ENCODE measurements around the gene OSBPL9. TPM values are rescaled to one million over a fixed set of nuclear protein-coding genes. Genes with fewer than 3 reads are reported as not detected.
"Not testable (repeated sequence)": the region's sequence is repeated elsewhere in the genome, so short reads cannot be mapped to it uniquely, and the experiment has no call there.

OSBPL9 gene
- total and polyA plus RNA-seq, 7 donors: 31.8 to 81.5 (median 49.7) TPM

- Histone ChIP-seq H3K4me1 (no peaks in the 10 kb centered on the region), H3K4me3 (no peak overlapping the region), H3K27me3 (no peaks in the 10 kb centered on the region), H3K9me3 (no peaks in the 10 kb centered on the region), H3K36me3 (peaks cover 0 to 97% (median 20%) of the 10 kb centered on the region in 4 donors), H3K27ac (no peak overlapping the region)
- 95 to 100% methylated on average over 1 of the region's 1 CpG for WGBS, 2 donors
- intact Hi-C loops (cut with DNase I): no loop called here
- TF ChIP-seq EP300 (IDR thresholded peaks at IDR 0.05): no peak
- no peak for TF ChIP-seq POLR2AphosphoS5 (IDR thresholded peaks at IDR 0.05)
- TF ChIP-seq CTCF (IDR thresholded peaks at IDR 0.05): no peak
- TF ChIP-seq POLR2A (IDR thresholded peaks at IDR 0.05): no peak
- no peak for DNase-seq
Observed at GRCh38 chr1:51814513-51814912, 197.6 kb downstream of the OSBPL9 start.

DNA sequence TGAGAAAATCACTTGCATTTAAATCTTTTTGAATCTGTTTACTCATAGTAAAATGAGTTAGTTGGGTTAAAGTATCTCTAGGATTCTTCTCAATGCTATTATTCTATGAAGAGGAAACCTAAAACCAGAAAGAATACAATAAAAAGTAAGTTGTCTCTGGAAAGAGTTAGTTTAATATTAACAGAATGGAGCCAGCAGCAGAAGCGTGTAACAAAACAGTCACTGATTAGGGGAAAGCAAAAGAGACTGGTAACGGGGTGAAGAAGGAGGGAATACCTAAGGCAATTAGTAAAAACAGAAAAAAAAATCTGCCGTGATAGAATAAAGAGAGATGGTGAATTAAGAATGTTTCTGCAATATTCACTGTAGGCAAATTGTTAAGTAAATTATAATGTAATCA lies 201.6 kb downstream of the OSBPL9 start:
- Histone ChIP-seq H3K36me3 (peaks cover 0 to 97% (median 17%) of the 10 kb centered on the region in 4 donors), H3K4me3 (no peak overlapping the region), H3K4me1 (no peaks in the 10 kb centered on the region), H3K9me3 (no peaks in the 10 kb centered on the region), H3K27me3 (no peaks in the 10 kb centered on the region), H3K27ac (no peak overlapping the region)
- intact Hi-C loops (cut with DNase I): no loop called here
- DNase-seq: no peak
- TF ChIP-seq POLR2AphosphoS5 (IDR thresholded peaks at IDR 0.05): no peak
- TF ChIP-seq CTCF (IDR thresholded peaks at IDR 0.05): no peak
- TF ChIP-seq EP300 (IDR thresholded peaks at IDR 0.05): no peak
- TF ChIP-seq POLR2A (IDR thresholded peaks at IDR 0.05): no peak
- 32 to 70% methylated on average over 3 of the region's 3 CpGs for WGBS, 2 donors

DNA sequence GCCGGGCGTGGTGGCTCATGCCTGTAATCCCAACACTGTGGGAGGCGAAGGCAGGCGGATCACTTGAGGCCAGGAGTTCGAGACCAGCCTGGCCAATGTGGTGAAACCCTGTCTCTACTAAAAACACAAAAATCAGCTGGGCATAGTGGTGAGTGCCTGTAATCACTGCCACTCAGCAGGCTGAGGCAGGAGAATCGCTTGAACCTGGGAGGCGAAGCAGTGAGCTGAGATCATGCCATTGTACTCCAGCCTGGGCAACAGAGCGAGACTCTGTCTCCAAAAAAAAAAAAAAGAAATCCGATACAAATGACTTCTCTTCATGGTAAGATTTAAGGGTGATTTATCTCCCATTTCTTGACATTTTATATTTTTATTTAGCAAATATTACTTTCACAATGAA lies 202.1 kb downstream of the OSBPL9 start:
- H3K4me1 ChIP-seq; H3K9me3 ChIP-seq; intact Hi-C loops (cut with DNase I); H3K27me3 ChIP-seq; H3K27ac ChIP-seq; H3K4me3 ChIP-seq; DNase-seq: not testable (repeated sequence)
- WGBS, 2 donors: 93 to 96% methylated on average over 9 of the region's 9 CpGs
- peaks cover 0 to 96% (median 11%) of the 10 kb centered on the region in 4 donors for H3K36me3 ChIP-seq

DNA sequence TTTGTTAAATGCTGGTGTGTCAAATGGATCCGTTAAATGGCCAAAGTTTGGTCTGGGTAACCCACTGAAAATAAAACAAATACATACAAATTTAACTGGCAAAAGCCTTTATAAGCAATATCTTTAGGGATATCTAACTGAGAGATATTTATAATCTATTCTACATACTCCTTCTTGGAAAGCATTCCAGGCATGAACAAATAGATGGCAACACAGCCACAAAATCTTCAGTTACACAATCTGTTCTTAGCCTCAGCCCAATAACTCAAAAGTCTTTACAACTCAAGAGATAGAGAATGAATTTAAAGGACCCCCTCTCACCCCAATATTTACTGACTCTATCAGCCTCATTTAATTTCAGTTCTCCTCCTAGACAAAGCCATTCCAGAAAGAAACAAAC lies 202.9 kb downstream of the OSBPL9 start:
- TF ChIP-seq EP300 (IDR thresholded peaks at IDR 0.05) (no peak), CTCF (IDR thresholded peaks at IDR 0.05) (no peak), POLR2A (IDR thresholded peaks at IDR 0.05) (no peak), POLR2AphosphoS5 (IDR thresholded peaks at IDR 0.05) (no peak)
- intact Hi-C loops (cut with DNase I): no loop called here
- 96 to 100% methylated on average over 1 of the region's 1 CpG for WGBS, 2 donors
- no peak for DNase-seq
- Histone ChIP-seq H3K27me3 (no peaks in the 10 kb centered on the region), H3K9me3 (no peaks in the 10 kb centered on the region), H3K4me1 (no peaks in the 10 kb centered on the region), H3K4me3 (no peak overlapping the region), H3K27ac (no peak overlapping the region), H3K36me3 (peaks cover 0 to 95% (median 8%) of the 10 kb centered on the region in 4 donors)

- Histone ChIP-seq H3K27me3 (no peaks in the 10 kb centered on the region), H3K9me3 (no peaks in the 10 kb centered on the region), H3K4me3 (no peak overlapping the region), H3K36me3 (peaks cover 0 to 82% (median 6%) of the 10 kb centered on the region in 4 donors), H3K4me1 (no peaks in the 10 kb centered on the region), H3K27ac (no peak overlapping the region)
- 93 to 99% methylated on average over 2 of the region's 2 CpGs for WGBS, 2 donors
- TF ChIP-seq POLR2A (IDR thresholded peaks at IDR 0.05) (no peak), EP300 (IDR thresholded peaks at IDR 0.05) (no peak), CTCF (IDR thresholded peaks at IDR 0.05) (no peak), POLR2AphosphoS5 (IDR thresholded peaks at IDR 0.05) (no peak)
- intact Hi-C loops (cut with DNase I): no loop called here
- no peak for DNase-seq
Observed at GRCh38 chr1:51829058-51829457, 212.2 kb downstream of the OSBPL9 start.
